K562 (cell line): ENCODE measurements around the gene THSD8. TPM values are rescaled to one million over a fixed set of nuclear protein-coding genes. Genes with fewer than 3 reads are reported as not detected.
A peak's percentile ranks its signal among the peaks of the same experiment; 100 is the strongest.

Experiments used
- CEBPG ChIP-seq, 3 experiments: fragments of 200-800 bp in 1 of 3; sonication (Bioruptor generic) in 1 of 3; sonication (generic) in 1 of 3; formaldehyde crosslinking in 1 of 3; IDR thresholded peaks in 2 of 3; conservative IDR thresholded peaks in 1 of 3; 2 replicates each; pipeline versions ENCODE4 v1.6.1 to v1.8.0; 2016 to 2022; ENCODE audit warnings: missing compliant biosample characterization in 2 of 3, missing genetic modification characterization in 2 of 3, mild to moderate bottlenecking in 1 of 3, missing genetic modification reagents in 1 of 3
- COPS2 ChIP-seq: fragments of 450-650 bp; conservative IDR thresholded peaks from 2 replicates; pipeline ENCODE4 v1.6.1; 2016; ENCODE audit warnings: mild to moderate bottlenecking, moderate library complexity
- DIDO1 ChIP-seq: fragments of 450-650 bp; IDR thresholded peaks from 2 replicates; pipeline ENCODE4 v1.6.1; 2016; ENCODE audit warnings: low read depth, missing biosample characterization, missing genetic modification characterization
- DPF2 ChIP-seq: fragments of 450-650 bp; IDR thresholded peaks from 2 replicates; pipeline ENCODE4 v1.6.1; 2016
- EP400 ChIP-seq: fragments of 450-650 bp; IDR thresholded peaks from 2 replicates; pipeline ENCODE4 v1.6.1; 2017; ENCODE audit warnings: antibody characterized with exemption, mild to moderate bottlenecking, moderate library complexity
- MTF1 ChIP-seq: fragments of 250-450 bp; sonication (Bioruptor Pico); IDR thresholded peaks from 2 replicates; pipeline ENCODE4 v1.9.0; 2021; ENCODE audit warnings: moderate library complexity, mild to moderate bottlenecking, inconsistent platforms, borderline replicate concordance
- NR1H2 ChIP-seq: sonication (generic); formaldehyde crosslinking; IDR thresholded peaks from 2 replicates; pipeline ENCODE4 v1.4.0; 2020; ENCODE audit warnings: mild to moderate bottlenecking, missing genetic modification reagents
- NR2F6 ChIP-seq: fragments of 450-650 bp; formaldehyde crosslinking; IDR thresholded peaks from 2 replicates; pipeline ENCODE4 v1.4.0; 2020; ENCODE audit warnings: mild to moderate bottlenecking
- POLR2B ChIP-seq: fragments of 450-650 bp; IDR thresholded peaks from 2 replicates; pipeline ENCODE4 v1.6.1; 2018; ENCODE audit warnings: low read depth; ENCODE audit not compliant: partially characterized antibody
- STAT5B ChIP-seq: fragments of 250-450 bp; sonication (Bioruptor Pico); IDR thresholded peaks from 2 replicates; pipeline ENCODE4 v1.8.0; 2021; ENCODE audit warnings: mild to moderate bottlenecking, inconsistent platforms
- TEAD1 ChIP-seq, 2 experiments: fragments of 450-650 bp in 1 of 2; sonication (generic) in 1 of 2; formaldehyde crosslinking; IDR thresholded peaks; 2 replicates each; pipeline versions ENCODE4 v1.4.0 to v1.8.0; 2020 to 2022; ENCODE audit warnings: mild to moderate bottlenecking in 2 of 2, missing genetic modification reagents in 1 of 2
- TGIF2 ChIP-seq: sonication (generic); formaldehyde crosslinking; IDR thresholded peaks from 2 replicates; pipeline ENCODE4 v1.8.1; 2022; ENCODE audit warnings: mild to moderate bottlenecking, missing genetic modification reagents, moderate library complexity
- ZNF347 ChIP-seq: fragments of 450-650 bp; formaldehyde crosslinking; IDR thresholded peaks from 2 replicates; pipeline ENCODE4 v1.4.0; 2020; ENCODE audit warnings: low read depth, mild to moderate bottlenecking, moderate library complexity
- ZNF740 ChIP-seq, 3 experiments: fragments of 200-800 bp in 1 of 3; sonication (Bioruptor generic) in 1 of 3; sonication (generic) in 1 of 3; formaldehyde crosslinking in 1 of 3; IDR thresholded peaks; 2 replicates each; pipeline versions ENCODE4 v1.6.1 to v1.8.0; 2016 to 2022; ENCODE audit warnings: mild to moderate bottlenecking in 2 of 3, missing compliant biosample characterization in 2 of 3, missing genetic modification characterization in 2 of 3, missing genetic modification reagents in 1 of 3
- ZNF76 ChIP-seq: fragments of 250-450 bp; sonication (Bioruptor Pico); IDR thresholded peaks from 2 replicates; pipeline ENCODE4 v1.4.0; 2020; ENCODE audit warnings: mild to moderate bottlenecking, moderate library complexity, borderline replicate concordance
- ZNF77 ChIP-seq: fragments of 250-450 bp; sonication (Bioruptor Pico); IDR thresholded peaks from 2 replicates; pipeline ENCODE4 v1.5.0; 2020
- polyA plus RNA-seq, 8 experiments: library from polyadenylated mRNA; depleted of rRNA in 4 of 8; stranded (reverse) in 5 of 8; unstranded in 3 of 8; fragments of >200 nt; fragmentation: Nextera tagmentation in 2 of 8; fragmentation: Illumina TruSeq in 1 of 8; extraction: Ambion mirVana in 2 of 8; extraction: Trizol in 1 of 8; gene quantifications; 2 replicates each; pipeline versions ENCODE4 v1.2.1 to v1.2.3, GENCODE V29; 2011 to 2014; ENCODE audit warnings: inconsistent platforms in 1 of 8, missing spikeins in 1 of 8
- total RNA-seq, 7 experiments: library from RNA; depleted of rRNA in 6 of 7; stranded (reverse); fragments of >200 nt in 6 of 7; fragmentation: Illumina TruSeq in 2 of 7; extraction: Trizol in 2 of 7; gene quantifications; 2 replicates each; pipeline versions ENCODE4 v1.2.1 to v1.2.3, GENCODE V29; 2011 to 2021; ENCODE audit warnings: low replicate concordance in 1 of 7
- TF ChIP-seq, protein P1 (sequence below): fragments of 250-450 bp; sonication (Bioruptor Pico); IDR thresholded peaks from 2 replicates; pipeline ENCODE4 v1.8.0; 2022; ENCODE audit warnings: inconsistent platforms, mild to moderate bottlenecking, moderate library complexity, borderline replicate concordance
- TF ChIP-seq, protein P2 (sequence below): fragments of 200-800 bp; sonication (Bioruptor generic); IDR thresholded peaks from 2 replicates; pipeline ENCODE4 v1.6.1; 2017; ENCODE audit warnings: missing genetic modification characterization, missing compliant biosample characterization
- TF ChIP-seq, protein P3 (sequence below): fragments of 250-450 bp; sonication (Bioruptor Pico); IDR thresholded peaks from 2 replicates; pipeline ENCODE4 v1.4.0; 2020; ENCODE audit warnings: mild to moderate bottlenecking, moderate library complexity

THSD8 gene
- total and polyA plus RNA-seq, 9 of the 15 experiments (the other 6 are each of a cell fraction or from before 2014, with no cell fraction given) = 8.4 to 42.4 (median 19.9) TPM; not detected in 2

DNA sequence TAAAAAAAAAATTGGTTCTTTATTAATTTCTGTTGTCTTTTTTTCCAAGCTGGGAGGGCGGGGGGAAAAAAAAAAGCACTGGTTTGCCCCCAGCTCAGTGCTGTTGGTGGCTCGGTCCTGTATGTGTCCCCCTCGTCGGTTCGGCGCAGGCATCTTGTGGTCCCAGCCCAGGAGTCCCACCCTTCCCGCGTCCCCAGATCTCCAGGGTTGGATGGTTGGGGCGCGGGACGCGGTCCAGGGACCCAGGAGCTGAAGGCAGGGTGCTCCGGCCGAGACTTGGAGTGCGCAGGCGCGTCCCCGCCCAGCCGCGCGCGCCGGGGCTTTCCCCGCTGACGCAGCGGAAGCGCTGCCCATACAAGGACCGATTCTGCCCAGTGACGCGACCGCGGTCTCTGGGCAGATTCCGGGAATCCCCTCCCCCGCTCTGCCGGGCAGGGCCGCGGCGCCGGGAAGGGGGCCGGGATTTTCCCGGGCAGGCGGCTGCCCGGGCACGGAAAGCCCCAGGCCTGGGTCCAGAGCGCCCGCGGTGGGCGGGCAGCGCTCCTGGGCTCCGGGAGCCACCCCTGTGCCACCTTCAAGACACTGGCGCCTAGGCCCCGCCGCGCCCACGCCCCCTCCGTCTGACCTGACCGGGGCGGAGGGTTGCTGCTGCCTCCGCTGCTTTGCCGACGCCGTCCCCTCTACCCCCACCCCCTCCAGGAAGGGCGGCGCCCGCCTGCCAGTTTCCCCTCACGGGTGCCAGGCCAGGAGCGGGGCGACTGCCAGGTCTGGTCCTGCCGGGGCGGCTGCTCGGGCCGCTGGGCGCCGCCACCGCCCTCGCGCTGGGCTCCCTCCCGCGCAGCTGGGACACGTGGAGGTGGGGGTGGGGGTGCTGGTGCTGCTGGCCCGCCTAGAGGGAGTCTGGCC lies 8.3 kb upstream of the THSD8 start (continued):
- TF ChIP-seq ZNF740 (CRISPR knock-in tag; IDR thresholded peaks at IDR 0.05) (no peak), ZNF740 (tag; IDR thresholded peaks at IDR 0.05) (no peak), MTF1 (CRISPR knock-in tag) (no peak), ZNF76 (CRISPR knock-in tag) (no peak), DPF2 (no peak), NR2F6 (0 out of 2 replicates have a peak, but pooled peaks have one; percentile 45), NR1H2 (CRISPR knock-in tag) (peak; percentile 65; the same call in 1 of the 2 replicates), EP400 (0 out of 2 replicates have a peak, but pooled peaks have one; percentile 24), DIDO1 (tag) (no peak), POLR2B (peak; percentile 78), TGIF2 (0 out of 2 replicates have a peak, but pooled peaks have one; percentile 20), ZNF77 (no peak), CEBPG (CRISPR knock-in tag; IDR thresholded peaks at IDR 0.05) (no peak), CEBPG (tag; conservative IDR thresholded peaks at IDR 0.05 in 1 of 2, IDR thresholded peaks at IDR 0.05 in 1 of 2) (no peak), STAT5B (CRISPR knock-in tag) (no peak), ZNF347 (CRISPR knock-in tag) (no peak), TEAD1 (CRISPR knock-in tag; IDR thresholded peaks at IDR 0.05) (peak in 1 of 2 experiments; percentile 77; a peak in 3 of 4 replicates), COPS2 (no peak)
- TF ChIP-seq, protein P1, sequence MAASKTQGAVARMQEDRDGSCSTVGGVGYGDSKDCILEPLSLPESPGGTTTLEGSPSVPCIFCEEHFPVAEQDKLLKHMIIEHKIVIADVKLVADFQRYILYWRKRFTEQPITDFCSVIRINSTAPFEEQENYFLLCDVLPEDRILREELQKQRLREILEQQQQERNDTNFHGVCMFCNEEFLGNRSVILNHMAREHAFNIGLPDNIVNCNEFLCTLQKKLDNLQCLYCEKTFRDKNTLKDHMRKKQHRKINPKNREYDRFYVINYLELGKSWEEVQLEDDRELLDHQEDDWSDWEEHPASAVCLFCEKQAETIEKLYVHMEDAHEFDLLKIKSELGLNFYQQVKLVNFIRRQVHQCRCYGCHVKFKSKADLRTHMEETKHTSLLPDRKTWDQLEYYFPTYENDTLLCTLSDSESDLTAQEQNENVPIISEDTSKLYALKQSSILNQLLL = no peak
- TF ChIP-seq, protein P2, sequence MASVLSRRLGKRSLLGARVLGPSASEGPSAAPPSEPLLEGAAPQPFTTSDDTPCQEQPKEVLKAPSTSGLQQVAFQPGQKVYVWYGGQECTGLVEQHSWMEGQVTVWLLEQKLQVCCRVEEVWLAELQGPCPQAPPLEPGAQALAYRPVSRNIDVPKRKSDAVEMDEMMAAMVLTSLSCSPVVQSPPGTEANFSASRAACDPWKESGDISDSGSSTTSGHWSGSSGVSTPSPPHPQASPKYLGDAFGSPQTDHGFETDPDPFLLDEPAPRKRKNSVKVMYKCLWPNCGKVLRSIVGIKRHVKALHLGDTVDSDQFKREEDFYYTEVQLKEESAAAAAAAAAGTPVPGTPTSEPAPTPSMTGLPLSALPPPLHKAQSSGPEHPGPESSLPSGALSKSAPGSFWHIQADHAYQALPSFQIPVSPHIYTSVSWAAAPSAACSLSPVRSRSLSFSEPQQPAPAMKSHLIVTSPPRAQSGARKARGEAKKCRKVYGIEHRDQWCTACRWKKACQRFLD (CRISPR knock-in tag) = no peak
- TF ChIP-seq, protein P3, sequence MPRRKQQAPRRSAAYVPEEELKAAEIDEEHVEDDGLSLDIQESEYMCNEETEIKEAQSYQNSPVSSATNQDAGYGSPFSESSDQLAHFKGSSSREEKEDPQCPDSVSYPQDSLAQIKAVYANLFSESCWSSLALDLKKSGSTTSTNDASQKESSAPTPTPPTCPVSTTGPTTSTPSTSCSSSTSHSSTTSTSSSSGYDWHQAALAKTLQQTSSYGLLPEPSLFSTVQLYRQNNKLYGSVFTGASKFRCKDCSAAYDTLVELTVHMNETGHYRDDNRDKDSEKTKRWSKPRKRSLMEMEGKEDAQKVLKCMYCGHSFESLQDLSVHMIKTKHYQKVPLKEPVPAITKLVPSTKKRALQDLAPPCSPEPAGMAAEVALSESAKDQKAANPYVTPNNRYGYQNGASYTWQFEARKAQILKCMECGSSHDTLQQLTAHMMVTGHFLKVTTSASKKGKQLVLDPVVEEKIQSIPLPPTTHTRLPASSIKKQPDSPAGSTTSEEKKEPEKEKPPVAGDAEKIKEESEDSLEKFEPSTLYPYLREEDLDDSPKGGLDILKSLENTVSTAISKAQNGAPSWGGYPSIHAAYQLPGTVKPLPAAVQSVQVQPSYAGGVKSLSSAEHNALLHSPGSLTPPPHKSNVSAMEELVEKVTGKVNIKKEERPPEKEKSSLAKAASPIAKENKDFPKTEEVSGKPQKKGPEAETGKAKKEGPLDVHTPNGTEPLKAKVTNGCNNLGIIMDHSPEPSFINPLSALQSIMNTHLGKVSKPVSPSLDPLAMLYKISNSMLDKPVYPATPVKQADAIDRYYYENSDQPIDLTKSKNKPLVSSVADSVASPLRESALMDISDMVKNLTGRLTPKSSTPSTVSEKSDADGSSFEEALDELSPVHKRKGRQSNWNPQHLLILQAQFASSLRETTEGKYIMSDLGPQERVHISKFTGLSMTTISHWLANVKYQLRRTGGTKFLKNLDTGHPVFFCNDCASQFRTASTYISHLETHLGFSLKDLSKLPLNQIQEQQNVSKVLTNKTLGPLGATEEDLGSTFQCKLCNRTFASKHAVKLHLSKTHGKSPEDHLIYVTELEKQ (CRISPR knock-in tag) = no peak
